Panc1 (cell line): Measurements from ENCODE around the gene CLINT1.

Experiments
- REST ChIP-seq, 2 experiments: IDR thresholded peaks; 2 replicates each; pipeline ENCODE4 v1.6.1; 2011 to 2012; ENCODE audit warnings: low read depth in 2 of 2, control low read depth in 1 of 2, low read length in 1 of 2, mild to moderate bottlenecking in 1 of 2, moderate library complexity in 1 of 2; ENCODE audit not compliant: insufficient read depth in 1 of 2
- TF ChIP-seq, protein P1 (sequence below): fragments of 450-650 bp; IDR thresholded peaks from 2 replicates; pipeline ENCODE4 v1.5.1; 2017; ENCODE audit warnings: mild to moderate bottlenecking

DNA sequence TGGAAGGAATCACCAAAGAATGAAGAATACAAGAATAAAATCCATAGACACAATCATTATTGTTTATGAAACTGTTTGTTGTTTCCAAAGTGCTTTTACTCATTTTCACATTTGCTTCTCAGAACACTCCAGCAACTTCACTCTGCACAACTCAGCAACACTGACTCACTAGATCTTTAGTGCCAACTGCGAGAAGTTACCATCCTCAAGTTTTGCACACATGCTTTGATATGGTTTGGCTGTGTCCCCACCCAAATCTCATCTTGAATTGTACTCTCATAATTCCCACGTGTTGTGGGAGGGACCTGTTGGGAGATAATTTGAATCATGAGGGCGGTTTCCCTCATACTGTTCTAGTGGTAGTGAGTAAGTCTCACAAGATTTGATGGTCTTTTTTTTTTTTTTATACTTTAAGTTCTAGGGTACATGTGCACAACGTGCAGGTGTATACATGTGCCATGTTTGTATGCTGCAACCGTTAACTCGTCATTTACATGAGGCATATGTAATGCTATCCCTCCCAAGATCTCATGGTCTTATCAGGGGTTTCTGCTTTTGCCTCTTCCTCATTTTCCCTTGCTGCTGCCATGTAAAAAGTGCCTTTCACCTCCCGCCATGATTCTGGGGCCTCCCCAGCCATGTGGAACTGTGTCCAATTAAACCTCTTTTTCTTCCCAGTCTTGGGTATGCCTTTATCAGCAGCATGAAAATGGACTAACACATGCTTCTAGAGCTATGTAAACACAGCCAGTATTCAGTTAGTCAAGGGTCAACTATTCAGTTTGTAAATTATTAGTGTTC lies 36.9 kb downstream of the CLINT1 start:
- TF ChIP-seq, protein P1, sequence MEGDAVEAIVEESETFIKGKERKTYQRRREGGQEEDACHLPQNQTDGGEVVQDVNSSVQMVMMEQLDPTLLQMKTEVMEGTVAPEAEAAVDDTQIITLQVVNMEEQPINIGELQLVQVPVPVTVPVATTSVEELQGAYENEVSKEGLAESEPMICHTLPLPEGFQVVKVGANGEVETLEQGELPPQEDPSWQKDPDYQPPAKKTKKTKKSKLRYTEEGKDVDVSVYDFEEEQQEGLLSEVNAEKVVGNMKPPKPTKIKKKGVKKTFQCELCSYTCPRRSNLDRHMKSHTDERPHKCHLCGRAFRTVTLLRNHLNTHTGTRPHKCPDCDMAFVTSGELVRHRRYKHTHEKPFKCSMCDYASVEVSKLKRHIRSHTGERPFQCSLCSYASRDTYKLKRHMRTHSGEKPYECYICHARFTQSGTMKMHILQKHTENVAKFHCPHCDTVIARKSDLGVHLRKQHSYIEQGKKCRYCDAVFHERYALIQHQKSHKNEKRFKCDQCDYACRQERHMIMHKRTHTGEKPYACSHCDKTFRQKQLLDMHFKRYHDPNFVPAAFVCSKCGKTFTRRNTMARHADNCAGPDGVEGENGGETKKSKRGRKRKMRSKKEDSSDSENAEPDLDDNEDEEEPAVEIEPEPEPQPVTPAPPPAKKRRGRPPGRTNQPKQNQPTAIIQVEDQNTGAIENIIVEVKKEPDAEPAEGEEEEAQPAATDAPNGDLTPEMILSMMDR = no peak
- no peak for TF ChIP-seq REST (IDR thresholded peaks at IDR 0.05; ENCODE audit: insufficient read depth in 1 of 2, low read depth in 2 of 2, low read length in 1 of 2)
